Dermis blood vessel endothelial cell (primary cell): ENCODE measurements around the gene BOLA2B. TPM values are rescaled to one million over a fixed set of nuclear protein-coding genes. Genes with fewer than 3 reads are reported as not detected.
A peak's percentile ranks its signal among the peaks of the same experiment; 100 is the strongest.
"Not testable (repeated sequence)": the region's sequence is repeated elsewhere in the genome, so short reads cannot be mapped to it uniquely, and the experiment has no call there.

Experiments used
- DNase-seq: peaks from one replicate; pipeline ENCODE4 v3.0.0; 2010
- total RNA-seq: library from RNA; depleted of rRNA; stranded (reverse); fragments of >200 nt; gene quantifications from 2 replicates; pipeline ENCODE4 v1.2.3, GENCODE V29; 2014

BOLA2B gene
- total RNA-seq, result 57.5 and 245 TPM in 2 replicates

DNA sequence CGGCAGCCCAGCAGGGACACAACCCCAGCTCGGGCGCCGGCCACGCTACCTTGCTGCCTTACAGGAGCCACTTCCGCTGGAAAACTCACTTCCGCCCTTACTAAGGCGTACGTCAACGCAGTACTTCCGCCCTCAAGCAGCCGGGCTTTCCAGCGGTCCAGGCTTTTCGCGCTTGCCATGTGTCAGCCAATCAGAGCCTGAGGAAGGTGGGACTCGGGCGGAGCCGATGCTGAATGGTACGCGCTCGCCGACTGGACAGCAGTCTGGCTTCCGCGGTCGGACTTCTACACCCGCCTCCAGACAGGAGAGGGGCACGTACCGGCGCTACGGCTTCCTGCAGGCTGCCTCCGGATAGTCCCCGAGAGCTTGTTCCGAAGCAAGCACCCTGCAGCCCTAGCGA, at the start of gene BOLA2B, which contains the start of gene SLX1A:
BOLA2B (minus strand) TSS at position 52 of the 400 bp plus-strand sequence. CDS start 71 bp downstream, outside the sequence.
SLX1A (plus strand) TSS at position 261 of the 400 bp plus-strand sequence. CDS start 210 bp downstream, outside the sequence.
- DNase-seq, result not testable (repeated sequence)

DNA sequence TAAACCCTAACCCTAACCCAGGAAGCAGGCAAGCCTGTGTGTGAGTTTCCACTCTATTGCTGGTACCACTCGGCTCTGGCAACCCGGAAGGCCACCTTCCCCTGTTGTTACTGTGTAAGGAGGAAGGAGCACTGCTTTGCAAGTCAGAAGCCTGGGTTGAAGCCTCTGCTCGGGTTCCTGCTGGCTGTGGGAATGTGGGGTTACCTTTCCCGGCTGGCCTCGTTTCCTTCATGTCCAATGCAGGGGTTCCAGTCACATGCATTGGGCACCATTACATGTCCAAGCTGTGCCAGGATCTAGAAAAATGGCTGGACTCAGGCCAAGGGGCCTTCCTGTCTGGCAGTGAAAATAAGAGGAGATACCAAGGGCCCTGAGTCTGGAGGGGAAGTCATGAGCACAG, 23.6 kb upstream of the BOLA2B start:
- DNase-seq, result not testable (repeated sequence)

- not testable (repeated sequence) for DNase-seq
These were observed 17.9 kb upstream of the BOLA2B start for GRCh38 chr16:30211414-30211813.

GRCh38 chr16:30209032-30209431, 15.6 kb upstream of the BOLA2B start:
- DNase-seq, result not testable (repeated sequence)

- not testable (repeated sequence) for DNase-seq
These were observed 13.7 kb upstream of the BOLA2B start for GRCh38 chr16:30207063-30207704.

GRCh38 chr16:30206252-30206651, 12.8 kb upstream of the BOLA2B start:
- DNase-seq, result not testable (repeated sequence)

GRCh38 chr16:30205541-30206236, 12.2 kb upstream of the BOLA2B start:
- DNase-seq, result not testable (repeated sequence)

GRCh38 chr16:30199608-30200343, 6.3 kb upstream of the BOLA2B start:
- not testable (repeated sequence) for DNase-seq

DNA sequence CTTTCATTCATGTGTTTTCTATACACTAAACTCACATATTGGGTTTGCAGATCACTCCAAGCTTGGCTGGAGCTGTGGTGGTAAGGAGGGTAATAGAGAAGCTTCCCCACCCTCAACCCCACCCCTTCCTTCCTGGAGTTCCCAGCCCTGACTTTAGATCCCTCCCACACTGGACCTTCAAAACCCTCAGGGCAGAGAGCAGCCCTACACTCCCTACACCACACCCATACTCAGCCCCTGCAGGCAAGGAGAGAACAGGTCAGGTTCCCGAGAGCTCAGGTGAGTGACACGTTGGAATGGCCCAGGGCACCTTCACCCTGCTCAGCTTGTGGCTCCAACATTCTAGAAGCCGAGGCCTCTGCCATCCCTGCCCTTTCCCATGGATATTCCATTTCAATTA, 5.6 kb upstream of the BOLA2B start, which contains the start of gene SULT1A3:
SULT1A3 (plus strand) TSS at position 207 of the 400 bp plus-strand sequence. CDS start 1,474 bp downstream, outside the sequence.
- not testable (repeated sequence) for DNase-seq

DNA sequence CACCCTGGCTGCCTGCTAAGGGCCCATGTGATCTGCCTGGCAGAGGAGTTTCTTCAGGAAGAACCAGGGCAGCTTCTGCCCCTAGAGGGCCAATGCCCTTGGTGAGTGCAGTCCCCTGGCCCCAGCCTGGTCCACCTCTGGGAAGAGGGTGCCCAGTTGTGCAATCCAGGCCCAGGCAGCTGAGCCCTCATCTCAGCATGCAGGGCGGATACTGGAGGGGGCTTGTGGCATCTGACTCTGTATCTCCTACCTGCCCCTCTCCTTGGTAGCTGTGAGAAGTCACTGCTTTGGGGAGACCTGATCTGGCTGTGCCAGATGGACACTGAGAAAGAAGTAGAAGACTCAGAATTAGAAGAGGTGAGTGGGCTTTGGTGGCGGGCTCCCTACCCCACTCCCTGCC, 3.5 kb upstream of the BOLA2B start:
- not testable (repeated sequence) for DNase-seq

DNA sequence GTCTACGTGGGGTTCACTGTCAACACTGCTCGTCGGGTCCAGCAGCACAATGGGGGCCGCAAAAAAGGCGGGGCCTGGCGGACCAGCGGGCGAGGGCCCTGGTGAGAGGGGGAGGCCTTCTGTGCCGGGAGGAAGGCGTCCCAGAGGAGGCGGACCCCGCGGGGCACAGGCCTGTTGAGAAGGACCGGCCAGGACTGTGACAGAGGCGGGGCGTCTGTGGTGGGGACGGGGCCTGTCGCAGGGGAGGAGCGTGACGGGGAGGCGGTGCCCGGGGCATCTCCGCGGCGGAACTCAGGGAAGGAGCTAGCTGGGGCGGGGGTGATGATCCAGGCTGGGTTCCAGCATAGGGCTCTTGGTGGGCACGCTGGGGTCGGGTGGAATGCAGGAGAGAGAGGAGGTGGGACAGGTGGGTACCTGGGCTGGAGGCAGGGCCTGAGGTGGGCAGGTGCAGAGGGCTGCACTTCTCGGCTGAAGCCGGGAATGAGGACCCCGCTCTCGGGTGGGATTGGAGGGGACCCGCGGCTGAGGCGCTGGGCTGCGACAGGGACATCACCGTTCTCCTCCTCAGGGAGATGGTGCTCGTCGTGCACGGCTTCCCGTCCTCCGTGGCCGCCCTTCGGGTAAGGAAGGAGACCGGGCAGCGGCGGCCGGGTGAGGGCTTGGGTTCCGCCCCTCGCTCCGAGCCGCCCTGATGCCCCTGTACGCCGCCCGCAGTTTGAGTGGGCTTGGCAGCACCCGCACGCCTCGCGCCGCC, 883 bp upstream of the BOLA2B start:
- not testable (repeated sequence) for DNase-seq

DNA sequence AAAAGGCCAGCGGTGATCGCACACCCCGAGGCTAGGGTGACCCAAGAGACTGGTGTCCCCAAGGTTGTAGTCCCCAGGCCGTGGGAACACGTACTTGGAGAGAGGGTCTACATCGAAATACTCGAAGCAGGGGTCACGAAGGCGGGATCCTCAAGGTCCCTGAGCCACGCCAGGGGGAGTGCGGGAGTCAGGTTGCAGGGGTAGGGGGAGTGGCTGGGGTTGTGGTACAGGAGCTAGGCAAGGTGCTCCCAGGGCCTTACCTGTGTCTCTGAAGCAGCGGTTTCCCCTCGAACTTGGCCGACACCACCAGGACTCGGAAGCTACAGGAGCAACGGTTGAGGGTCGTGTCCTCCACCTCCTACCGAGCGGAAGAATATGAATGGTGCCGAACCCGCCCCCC, 368 bp downstream of the BOLA2B start:
- not testable (repeated sequence) for DNase-seq

GRCh38 chr16:30191158-30191557, 2.3 kb downstream of the BOLA2B start:
- DNase-seq, result not testable (repeated sequence)

GRCh38 chr16:30187971-30188561, 5.4 kb downstream of the BOLA2B start:
- no peak for DNase-seq

GRCh38 chr16:30187556-30187865, 6.0 kb downstream of the BOLA2B start:
- no peak for DNase-seq

GRCh38 chr16:30186782-30187555, 6.5 kb downstream of the BOLA2B start:
- peak; percentile 75 for DNase-seq

DNA sequence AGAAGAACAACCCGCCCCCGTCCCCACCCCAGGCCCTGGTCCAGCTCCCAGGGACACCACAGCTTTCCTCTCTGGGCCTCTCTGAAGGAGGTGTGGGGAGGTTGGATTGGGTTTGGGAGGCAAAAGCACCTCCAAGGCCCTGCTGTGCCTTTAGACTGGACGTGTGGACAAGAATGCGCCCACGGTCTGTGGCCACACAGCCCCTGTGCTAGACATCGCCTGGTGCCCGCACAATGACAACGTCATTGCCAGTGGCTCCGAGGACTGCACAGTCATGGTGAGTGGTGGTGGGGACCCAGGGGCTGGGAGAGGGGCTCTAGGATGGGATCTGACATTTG, 7.1 kb downstream of the BOLA2B start:
- no peak for DNase-seq

DNA sequence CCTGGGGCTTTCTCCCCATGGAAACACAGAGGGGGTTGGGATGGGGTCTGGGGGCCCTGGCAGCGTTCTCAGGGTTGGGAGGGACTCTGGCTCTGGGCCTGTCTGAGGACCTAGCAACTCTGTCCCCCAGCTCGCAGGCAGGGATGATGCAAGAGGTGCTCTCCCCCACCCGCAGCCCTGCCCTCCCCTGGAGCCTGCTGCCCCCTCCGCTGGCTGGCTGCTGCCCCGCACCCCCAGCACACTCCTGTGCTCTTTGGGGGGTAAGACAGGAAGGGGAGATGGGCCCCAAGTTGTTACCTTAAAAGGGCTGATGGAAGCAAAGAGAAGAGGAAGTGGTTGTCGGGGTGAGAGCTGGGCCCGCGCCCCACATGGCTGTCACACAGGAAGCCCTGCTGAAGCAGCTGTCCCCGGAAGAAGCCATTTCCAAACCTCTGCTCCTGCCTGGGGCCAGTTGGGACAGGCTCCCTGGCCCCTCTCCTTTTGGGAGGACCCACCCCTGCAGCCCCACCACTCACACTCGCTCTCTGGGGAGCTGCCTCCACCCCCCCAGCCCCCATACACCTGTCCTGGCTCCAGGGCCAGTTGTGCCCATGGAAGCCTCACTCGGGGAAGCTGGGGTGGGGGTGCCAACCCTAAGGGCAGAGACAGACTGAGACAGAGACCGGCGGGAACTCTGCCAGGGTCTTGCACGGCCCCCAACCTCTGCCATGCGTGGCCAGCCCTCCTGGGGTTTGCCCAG, 7.6 kb downstream of the BOLA2B start:
- DNase-seq, result no peak

DNA sequence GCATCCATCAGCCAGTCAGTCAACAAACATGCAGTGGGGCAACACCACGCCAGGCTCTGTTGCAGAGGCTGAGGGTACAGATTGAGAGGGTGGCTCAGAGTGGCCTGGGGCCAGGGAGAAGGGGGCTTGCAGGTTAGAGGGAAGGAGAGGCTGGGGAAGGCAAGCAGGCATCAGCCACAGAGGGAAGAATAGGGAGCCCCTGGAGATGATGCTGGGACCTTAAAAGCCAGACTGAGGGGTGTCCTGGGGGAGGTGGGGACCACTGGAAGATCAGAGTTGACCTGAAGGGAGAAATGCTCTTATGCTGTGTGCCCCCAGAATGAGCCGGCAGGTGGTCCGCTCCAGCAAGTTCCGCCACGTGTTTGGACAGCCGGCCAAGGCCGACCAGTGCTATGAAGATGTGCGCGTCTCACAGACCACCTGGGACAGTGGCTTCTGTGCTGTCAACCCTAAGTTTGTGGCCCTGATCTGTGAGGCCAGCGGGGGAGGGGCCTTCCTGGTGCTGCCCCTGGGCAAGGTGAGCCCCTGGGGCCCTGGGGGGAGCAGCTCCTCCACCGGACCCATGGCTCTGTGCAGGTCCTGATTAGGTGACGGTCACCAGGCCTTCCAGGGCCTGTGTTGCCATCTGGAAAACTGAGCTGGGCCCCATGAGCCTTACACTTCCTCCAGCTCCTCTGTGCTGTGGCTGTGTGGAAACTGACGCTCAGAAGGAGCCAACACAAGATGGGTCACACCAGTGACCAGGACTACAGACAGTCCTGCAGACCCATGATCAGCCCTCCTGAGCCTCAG, 8.4 kb downstream of the BOLA2B start:
- DNase-seq, result no peak
